Measurements from ENCODE around the gene CEP164.

The CEP164 gene

GRCh38 chr11:117327567-117328374 is at the start of gene CEP164:
Gene CEP164, plus strand, starts transcription at chr11:117327854. Its CDS starts 10,733 bp downstream, at chr11:117338587.
- DNase-seq (ENCODE audit: low spot score) = peak; percentile 95

GRCh38 chr11:117278347-117278746 is 49.3 kb upstream of the CEP164 start:
- DNase-seq (ENCODE audit: low spot score) = no peak

DNA sequence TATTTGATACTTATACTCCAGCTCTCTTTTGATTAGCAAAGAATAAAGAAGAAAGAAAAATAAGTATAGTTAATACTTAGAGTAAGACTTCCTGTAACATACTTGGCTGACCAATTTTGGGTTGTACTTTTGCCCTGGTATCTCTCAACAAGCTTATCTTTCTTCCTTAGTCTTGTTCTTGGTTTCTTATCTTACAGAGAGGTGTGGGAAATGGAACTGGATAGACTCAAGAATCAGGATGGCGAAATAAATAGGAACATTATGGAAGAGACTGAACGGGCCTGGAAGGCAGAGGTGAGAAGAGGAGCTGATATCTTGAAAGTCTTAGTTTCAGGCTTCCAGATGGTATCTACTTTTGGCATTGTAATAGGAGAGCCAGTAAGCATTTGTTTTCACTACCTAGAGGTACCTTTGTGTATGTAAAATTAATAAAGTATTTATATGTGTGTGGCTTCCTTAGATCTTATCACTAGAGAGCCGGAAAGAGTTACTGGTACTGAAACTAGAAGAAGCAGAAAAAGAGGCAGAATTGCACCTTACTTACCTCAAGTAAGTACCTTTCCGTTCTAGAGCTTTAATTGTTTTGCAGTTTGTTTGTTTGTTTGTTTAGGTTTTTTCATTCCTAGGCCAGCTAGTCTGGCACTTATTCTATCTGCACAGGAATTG is 47.8 kb upstream of the CEP164 start:
- DNase-seq (ENCODE audit: low spot score) = no peak

DNA sequence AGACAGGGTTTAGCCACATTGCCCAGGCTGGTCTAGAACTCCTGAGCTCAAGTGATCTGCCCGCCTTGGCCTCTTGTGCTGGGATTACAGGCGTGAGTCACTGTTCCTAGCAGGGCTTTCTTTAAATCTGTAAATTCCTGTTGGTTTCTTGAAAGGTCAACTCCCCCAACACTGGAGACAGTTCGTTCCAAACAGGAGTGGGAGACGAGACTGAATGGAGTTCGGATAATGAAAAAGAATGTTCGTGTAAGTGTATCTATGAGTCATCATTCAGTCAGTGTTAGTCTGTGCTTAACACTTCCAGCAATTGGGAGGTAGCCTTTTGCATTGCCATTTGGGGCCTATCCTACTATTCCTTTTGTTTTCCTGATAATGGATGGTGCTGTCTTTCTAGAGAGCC is 46.5 kb upstream of the CEP164 start:
- no peak for DNase-seq (ENCODE audit: low spot score)

DNA sequence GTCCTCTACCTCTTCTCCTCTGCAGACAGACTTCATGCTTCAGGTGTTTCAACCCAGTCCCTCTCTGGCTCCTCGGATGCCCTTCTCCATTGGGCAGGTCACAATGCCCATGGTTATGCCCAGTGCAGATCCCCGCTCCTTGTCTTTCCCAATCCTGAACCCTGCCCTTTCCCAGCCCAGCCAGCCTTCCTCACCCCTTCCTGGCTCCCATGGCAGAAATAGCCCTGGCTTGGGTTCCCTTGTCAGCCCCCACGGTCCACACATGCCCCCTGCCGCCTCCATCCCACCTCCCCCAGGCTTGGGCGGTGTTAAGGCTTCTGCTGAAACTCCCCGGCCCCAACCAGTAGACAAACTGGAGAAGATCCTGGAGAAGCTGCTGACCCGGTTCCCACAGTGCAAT is 45.8 kb upstream of the CEP164 start:
- no peak for DNase-seq (ENCODE audit: low spot score)

GRCh38 chr11:117282956-117283355 is 44.7 kb upstream of the CEP164 start:
- no peak for DNase-seq (ENCODE audit: low spot score)

DNA sequence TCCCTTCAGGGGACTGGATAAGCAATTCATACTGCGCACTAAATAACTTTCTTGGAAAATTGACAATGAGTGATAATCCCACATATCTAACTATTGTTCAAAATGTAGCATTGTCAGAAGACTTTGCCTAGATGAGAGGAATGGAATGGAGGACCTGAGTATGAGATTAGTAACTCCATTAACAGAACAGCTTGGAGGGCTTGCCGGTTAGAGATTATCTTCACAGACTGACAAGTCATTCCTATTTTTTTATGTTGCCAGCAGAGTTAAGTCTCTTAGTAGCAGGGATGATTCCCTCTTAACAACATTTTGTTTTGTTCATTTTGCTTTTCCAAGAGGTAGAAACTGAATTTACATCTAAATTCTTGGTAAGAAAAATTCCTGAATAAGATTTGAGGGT is 43.6 kb upstream of the CEP164 start:
- DNase-seq (ENCODE audit: low spot score) = no peak

DNA sequence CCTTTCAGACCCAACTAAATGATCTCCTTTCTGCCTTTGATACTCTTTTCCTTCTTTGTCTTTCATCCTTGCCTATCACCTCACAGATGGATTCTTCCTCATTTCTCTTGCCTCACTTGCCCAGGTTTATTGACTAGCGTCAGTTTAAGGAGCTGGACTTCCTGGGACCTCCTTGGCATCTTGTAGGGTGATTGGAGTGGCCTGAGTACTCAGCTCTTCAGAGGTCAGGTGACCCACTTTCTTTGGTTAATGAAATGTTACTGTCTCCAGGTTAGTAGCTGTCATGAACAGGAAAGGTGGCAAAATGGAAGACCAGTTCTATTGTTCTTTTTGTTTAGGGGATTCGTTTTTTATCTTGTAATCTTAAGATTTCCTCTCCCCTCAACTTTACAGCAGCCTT is 41.1 kb upstream of the CEP164 start:
- DNase-seq (ENCODE audit: low spot score) = no peak

GRCh38 chr11:117287668-117288067 is 40.0 kb upstream of the CEP164 start:
- DNase-seq (ENCODE audit: low spot score) = no peak

GRCh38 chr11:117289795-117290194 is 37.9 kb upstream of the CEP164 start:
- DNase-seq (ENCODE audit: low spot score) = no peak

- no peak for DNase-seq (ENCODE audit: low spot score)
These were observed 36.8 kb upstream of the CEP164 start, which contains the start of gene BACE1-AS for GRCh38 chr11:117290809-117291396. Gene BACE1-AS, plus strand, starts transcription at chr11:117291346.

GRCh38 chr11:117292616-117293015 is 35.0 kb upstream of the CEP164 start:
- no peak for DNase-seq (ENCODE audit: low spot score)

DNA sequence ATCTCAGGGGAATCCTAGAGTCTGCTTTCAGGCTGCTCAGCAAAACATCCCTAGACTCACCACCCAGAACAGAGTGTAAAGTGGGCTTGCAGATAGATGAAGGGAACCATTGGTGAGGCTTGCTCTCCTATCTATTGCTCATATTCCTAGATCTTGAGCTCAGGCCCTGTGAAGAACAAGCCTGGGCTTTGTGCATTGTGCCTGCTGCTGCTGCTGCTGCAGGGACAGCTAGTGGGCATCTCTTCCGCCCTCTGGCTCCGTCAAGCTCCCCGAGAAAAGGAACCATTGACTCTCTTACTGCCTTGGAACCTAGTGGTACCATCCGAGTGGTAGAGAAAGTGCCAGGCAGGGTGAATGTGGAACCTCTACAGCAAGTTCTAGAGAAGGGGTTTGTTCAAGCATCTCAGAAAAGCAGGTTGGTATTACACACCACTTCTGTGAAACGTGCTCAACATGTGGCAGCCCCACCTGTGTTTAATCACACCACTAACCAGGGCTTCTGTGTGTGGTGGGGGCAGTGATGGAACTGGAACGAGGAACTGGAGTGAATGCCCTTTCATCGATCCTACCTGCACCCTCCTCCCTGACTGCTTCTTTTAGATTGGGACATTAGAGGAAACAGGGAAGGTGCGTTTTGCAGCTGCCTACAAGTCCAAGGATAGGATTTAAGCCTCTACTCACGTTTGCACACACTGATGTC is 32.1 kb upstream of the CEP164 start:
- DNase-seq (ENCODE audit: low spot score) = no peak

DNA sequence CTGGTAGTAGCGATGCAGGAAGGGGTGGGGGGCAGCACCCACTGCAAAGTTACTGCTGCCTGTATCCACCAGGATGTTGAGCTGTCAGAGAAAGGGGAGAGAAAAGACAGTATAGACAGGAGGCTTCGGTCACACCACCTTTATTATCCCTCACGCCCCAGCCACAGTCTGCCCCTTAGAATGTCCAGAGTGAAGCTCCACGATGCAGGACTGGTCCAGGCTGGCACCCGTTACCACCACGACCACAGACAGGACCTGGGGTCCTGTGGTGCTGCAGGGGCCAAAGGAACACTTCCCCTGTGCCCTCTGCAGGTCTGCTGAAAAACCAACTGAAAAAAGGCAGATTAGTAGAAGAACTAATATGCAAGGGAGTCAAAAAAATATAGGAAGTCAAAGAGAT is 30.8 kb upstream of the CEP164 start:
- DNase-seq (ENCODE audit: low spot score) = no peak

DNA sequence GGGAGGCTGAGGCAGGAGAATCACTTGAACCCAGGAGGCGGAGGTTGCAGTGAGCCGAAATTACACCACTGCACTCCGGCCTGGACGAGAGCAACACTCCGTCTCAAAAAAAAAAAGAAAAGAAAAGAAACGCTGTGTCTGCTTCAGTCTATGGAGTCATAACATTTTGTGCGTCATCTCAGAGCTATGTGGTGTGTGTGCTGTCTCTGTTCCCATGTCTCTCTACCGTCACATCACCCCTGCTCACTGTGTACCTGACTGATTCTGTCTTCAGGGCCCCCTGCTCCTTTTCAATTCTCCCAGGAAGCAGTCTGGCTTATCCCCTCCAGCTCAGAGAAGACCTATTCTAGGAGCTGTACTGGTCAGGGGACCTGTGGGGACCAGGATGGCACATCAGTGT is 29.5 kb upstream of the CEP164 start:
- no peak for DNase-seq (ENCODE audit: low spot score)

GRCh38 chr11:117299351-117300282 is 28.0 kb upstream of the CEP164 start:
- no peak for DNase-seq (ENCODE audit: low spot score)

- DNase-seq (ENCODE audit: low spot score) = no peak
These were observed 27.4 kb upstream of the CEP164 start for GRCh38 chr11:117300283-117300663.

DNA sequence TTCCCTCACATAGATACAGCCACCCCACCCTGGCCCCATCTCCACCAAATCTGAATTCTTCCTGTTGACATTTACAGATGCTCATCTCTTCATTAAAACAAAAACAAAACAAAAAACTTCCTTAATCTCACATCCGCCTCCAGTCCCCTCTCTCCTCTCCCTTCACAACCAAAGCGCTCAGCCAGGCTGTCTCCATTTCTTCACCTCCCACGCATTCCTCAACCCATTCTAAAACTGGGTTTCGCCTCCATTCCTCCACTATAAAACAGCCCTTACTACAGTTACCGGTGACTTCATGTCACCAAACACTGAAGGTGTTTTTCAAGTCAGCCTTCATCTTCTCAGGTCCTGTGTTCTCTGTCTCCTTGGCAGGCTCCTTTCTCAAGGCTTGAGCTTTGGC is 26.9 kb upstream of the CEP164 start:
- DNase-seq (ENCODE audit: low spot score) = no peak

DNA sequence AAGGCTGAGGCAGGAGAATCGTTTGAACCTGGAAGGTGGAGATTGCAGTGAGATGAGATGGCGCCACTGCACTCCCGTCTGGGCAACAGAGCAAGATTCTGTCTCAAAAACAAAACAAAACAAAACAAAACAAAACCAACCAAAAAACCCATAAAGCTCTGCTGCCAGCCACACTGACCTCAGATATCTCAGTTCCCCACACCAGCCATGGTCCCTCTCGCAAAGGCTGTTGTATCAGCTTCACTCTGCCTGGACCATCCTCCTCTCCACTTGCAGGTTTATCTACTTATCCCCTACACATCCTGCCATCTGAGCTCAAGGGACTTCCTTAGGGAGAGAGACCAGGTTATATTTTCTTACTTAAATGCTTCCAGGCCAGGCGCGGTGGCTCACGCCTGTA is 25.4 kb upstream of the CEP164 start:
- no peak for DNase-seq (ENCODE audit: low spot score)

GRCh38 chr11:117303101-117303500 is 24.6 kb upstream of the CEP164 start:
- DNase-seq (ENCODE audit: low spot score) = no peak

DNA sequence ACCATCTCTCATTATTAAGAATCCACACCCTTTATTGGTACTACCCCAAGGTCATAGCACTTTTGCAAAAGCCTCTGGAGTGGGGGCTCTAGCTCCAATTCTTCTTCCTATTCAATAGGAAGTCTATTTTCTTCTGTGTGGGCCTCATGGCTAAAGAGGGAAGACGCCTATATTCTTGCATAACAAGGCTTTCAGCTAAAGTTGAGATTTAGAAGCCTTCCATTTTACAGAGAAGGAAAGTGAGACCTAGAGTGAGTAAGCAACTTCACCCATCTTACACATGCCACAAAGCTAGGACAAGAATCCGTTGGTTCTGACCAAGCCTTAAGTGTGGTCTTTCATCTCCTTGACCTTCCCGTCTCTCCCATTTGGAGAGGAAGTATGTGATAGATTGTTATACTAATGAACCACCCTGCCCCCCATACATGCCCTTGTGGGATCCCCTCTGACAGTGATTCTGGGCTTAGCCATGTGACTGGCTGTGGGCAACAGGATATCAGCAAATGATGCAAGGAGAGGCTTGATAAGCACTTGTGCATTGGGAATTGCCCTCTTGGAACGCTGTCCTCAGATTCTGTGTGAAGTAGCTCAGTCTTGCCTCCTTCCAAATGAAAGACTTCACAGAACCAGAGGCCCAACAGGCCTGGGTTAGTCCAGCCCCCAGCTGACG is 23.9 kb upstream of the CEP164 start:
- no peak for DNase-seq (ENCODE audit: low spot score)
